A673 (cell line): ENCODE data around the gene PTCH2. TPM values are rescaled to one million over a fixed set of nuclear protein-coding genes. Genes with fewer than 3 reads are reported as not detected.

Experiments used
- BruUV-seq: library from RNA; stranded (reverse); fragments of 400-500 nt; replicated peaks from 2 replicates; lab custom pipeline; 2021; lab: Mats Ljungman, UMichigan
- CTCF ChIA-PET: fragments of 300-600 bp; sonication (Branson Sonifier 250); formaldehyde crosslinking; loops from one replicate; lab custom pipeline; 2022; ENCODE audit warnings: antibody characterized with exemption; lab: Charles Lee
- POLR2A ChIA-PET: fragments of 300-600 bp; sonication (Branson Sonifier 250); formaldehyde crosslinking; loops from one replicate; lab custom pipeline; 2022; ENCODE audit warnings: antibody characterized with exemption; ENCODE audit not compliant: low non-redundant PET; lab: Charles Lee
- DNase-seq: peaks from one replicate; pipeline ENCODE4 v3.0.0-alpha.2; 2015; ENCODE audit warnings: low spot score
- H3K27ac ChIP-seq: fragments of 200-600 bp; sonication (generic); 2 replicates; pipeline ENCODE4 v1.5.1; 2016; ENCODE audit warnings: mixed run types, low read depth, mild to moderate bottlenecking, mixed read lengths, antibody characterized with exemption, low read length; ENCODE audit not compliant: poor library complexity, severe bottlenecking
- H3K27me3 ChIP-seq: fragments of 200-600 bp; sonication (generic); replicated peaks from 2 replicates; pipeline ENCODE4 v1.6.1; 2017; ENCODE audit warnings: mixed run types, low read depth, mild to moderate bottlenecking, mixed read lengths, antibody characterized with exemption, low read length; ENCODE audit not compliant: insufficient read depth, poor library complexity
- H3K36me3 ChIP-seq: fragments of 200-600 bp; sonication (generic); 2 replicates; pipeline ENCODE4 v1.6.1; 2016; ENCODE audit warnings: mixed run types, mild to moderate bottlenecking, mixed read lengths, antibody characterized with exemption, low read length; ENCODE audit not compliant: insufficient read depth, poor library complexity, severe bottlenecking
- H3K4me1 ChIP-seq: fragments of 200-600 bp; sonication (generic); 2 replicates; pipeline ENCODE4 v1.6.1; 2017; ENCODE audit warnings: mixed run types, mild to moderate bottlenecking, mixed read lengths, antibody characterized with exemption, low read length; ENCODE audit not compliant: insufficient read depth, poor library complexity, severe bottlenecking
- H3K4me3 ChIP-seq: fragments of 200-600 bp; sonication (generic); 2 replicates; pipeline ENCODE4 v1.5.1; 2016; ENCODE audit warnings: low read depth, mixed run types, mild to moderate bottlenecking, mixed read lengths, low read length; ENCODE audit not compliant: poor library complexity, severe bottlenecking
- H3K9me3 ChIP-seq: fragments of 200-600 bp; sonication (generic); 2 replicates; pipeline ENCODE4 v1.6.1; 2016; ENCODE audit warnings: mixed run types, low read depth, mild to moderate bottlenecking, mixed read lengths, antibody characterized with exemption, low read length; ENCODE audit not compliant: poor library complexity, severe bottlenecking
- EZH2 ChIP-seq: fragments of 200-600 bp; sonication (generic); IDR thresholded peaks from 2 replicates; pipeline ENCODE4 v1.6.1; 2017; ENCODE audit warnings: borderline replicate concordance, low read depth, mild to moderate bottlenecking, mixed read lengths, antibody characterized with exemption, low read length; ENCODE audit not compliant: poor library complexity, severe bottlenecking
- intact Hi-C: fragments of 100-400 bp; cut with micrococcal nuclease; formaldehyde crosslinking; loops from one replicate; pipeline ENCODE4 v1.10.0; 2022; ENCODE audit not compliant: unreplicated experiment
- total RNA-seq: library from RNA; stranded (reverse); gene quantifications from 2 replicates; pipeline ENCODE4 v1.2.3, GENCODE V29; 2021
- TF ChIP-seq, protein P1 (sequence below): fragments of 300-800, 200-600 bp; sonication (generic); conservative IDR thresholded peaks from 2 replicates; pipeline ENCODE4 v1.5.1; 2017; ENCODE audit warnings: low read depth, mild to moderate bottlenecking, antibody characterized with exemption, low read length, moderate library complexity, mixed read lengths

PTCH2 gene
- total RNA-seq, 1 experiment from 2014 or later: 2.3 TPM

DNA sequence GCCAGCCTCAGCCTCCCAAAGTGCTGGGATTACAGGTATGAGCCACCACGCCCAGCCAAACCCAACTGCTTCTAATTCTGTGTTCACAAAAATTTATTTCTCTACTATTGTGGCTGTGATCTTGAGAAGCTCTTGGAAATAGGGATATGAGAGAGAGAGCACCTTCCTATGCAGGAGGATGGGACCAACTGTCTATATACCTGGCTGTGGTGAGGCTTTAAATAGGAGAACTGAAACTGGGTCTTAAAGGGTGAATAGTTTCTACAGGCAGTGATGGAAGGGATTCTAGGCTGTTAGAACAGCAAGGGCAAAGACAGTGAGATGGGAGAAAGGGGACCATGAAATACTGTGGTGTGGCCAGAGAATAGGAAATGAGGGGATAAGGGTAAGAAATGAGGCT is 8.3 kb upstream of the PTCH2 start:
- TF ChIP-seq, protein P1, sequence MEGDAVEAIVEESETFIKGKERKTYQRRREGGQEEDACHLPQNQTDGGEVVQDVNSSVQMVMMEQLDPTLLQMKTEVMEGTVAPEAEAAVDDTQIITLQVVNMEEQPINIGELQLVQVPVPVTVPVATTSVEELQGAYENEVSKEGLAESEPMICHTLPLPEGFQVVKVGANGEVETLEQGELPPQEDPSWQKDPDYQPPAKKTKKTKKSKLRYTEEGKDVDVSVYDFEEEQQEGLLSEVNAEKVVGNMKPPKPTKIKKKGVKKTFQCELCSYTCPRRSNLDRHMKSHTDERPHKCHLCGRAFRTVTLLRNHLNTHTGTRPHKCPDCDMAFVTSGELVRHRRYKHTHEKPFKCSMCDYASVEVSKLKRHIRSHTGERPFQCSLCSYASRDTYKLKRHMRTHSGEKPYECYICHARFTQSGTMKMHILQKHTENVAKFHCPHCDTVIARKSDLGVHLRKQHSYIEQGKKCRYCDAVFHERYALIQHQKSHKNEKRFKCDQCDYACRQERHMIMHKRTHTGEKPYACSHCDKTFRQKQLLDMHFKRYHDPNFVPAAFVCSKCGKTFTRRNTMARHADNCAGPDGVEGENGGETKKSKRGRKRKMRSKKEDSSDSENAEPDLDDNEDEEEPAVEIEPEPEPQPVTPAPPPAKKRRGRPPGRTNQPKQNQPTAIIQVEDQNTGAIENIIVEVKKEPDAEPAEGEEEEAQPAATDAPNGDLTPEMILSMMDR: no peak
- no peak for TF ChIP-seq EZH2
- H3K4me3 ChIP-seq: no peak overlapping the region
- no peaks in the 10 kb centered on the region for H3K9me3 ChIP-seq
- CTCF ChIA-PET: no interaction called here
- no peaks in the 10 kb centered on the region for H3K36me3 ChIP-seq
- intact Hi-C loops: no loop called here
- POLR2A ChIA-PET: no interaction called here
- BruUV-seq: no TSS peak
- H3K4me1 ChIP-seq: no peaks in the 10 kb centered on the region
- H3K27ac ChIP-seq: no peak overlapping the region
- no peak for DNase-seq
- no peaks in the 10 kb centered on the region for H3K27me3 ChIP-seq

DNA sequence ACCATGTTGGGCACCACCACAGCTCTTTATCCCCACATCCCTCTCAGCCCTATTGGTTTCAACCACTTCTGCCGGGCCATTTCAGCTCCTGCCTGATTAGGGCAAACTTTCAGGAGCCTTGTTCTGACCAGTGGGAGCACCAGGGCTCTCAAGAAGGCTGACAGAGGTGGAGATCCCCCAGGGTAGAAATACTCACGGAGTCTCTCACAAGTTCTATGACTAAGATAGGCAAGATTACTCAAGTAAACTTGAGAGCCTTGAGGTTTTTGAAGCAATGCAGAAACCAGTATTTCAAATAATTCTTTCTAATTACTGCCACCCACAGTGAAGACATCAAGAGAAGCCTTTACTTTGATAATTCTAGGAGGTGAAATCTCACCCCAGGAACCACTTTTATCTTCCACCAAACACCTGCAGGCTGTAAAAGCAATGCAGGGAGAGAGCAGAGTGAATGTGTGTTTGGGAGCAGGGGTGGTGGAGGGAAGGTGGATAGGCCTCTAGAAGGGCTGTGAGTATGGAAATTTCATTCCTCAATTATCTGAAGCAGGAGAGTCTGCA is 6.6 kb upstream of the PTCH2 start:
- no peaks in the 10 kb centered on the region for H3K36me3 ChIP-seq
- H3K4me3 ChIP-seq: no peak overlapping the region
- H3K27me3 ChIP-seq: no peaks in the 10 kb centered on the region
- no peak for TF ChIP-seq EZH2
- TF ChIP-seq, protein P1: no peak
- intact Hi-C loops: no loop called here
- H3K9me3 ChIP-seq: no peaks in the 10 kb centered on the region
- no peak for DNase-seq
- no peaks in the 10 kb centered on the region for H3K4me1 ChIP-seq
- POLR2A ChIA-PET: no interaction called here
- CTCF ChIA-PET: no interaction called here
- H3K27ac ChIP-seq: no peak overlapping the region
- BruUV-seq: no TSS peak

DNA sequence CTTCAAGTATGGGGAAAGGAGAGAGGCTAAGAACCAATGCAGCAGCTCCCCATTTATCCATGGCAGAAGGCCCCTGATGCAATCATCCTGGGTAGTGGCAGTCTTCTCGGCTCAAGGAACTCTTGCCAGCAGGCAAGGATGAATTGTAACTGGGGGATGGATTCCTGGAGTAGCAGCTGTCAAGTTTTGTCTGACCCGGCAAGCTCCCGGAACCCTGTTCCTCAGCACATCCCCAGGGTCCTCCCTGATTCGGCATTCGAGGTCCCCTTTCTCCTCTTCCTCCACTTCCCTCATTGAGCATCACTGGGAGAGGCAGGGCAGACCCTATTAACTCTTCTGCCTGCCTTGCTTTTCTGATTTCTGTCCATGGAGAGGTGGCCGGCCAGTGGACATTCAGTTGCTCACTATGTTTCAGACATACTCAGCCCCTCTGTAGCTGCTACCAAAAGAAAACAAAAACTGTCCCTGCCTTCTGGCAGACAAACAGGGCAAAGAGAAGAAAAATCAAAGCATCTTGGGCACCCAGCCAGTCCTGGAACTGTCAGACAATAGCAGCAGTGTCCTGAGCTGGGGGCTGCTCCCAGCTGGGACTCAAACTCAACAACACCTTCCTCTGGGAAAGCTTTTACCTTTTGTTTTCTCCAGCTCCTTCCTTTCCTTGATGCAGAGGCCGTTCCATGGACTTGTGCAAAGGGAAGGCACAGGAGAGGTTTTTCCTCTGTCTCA is 5.6 kb upstream of the PTCH2 start:
- no TSS peak for BruUV-seq
- ChIA-PET CTCF (no interaction called here), POLR2A (no interaction called here)
- TF ChIP-seq EZH2: no peak
- TF ChIP-seq, protein P1: no peak
- intact Hi-C loops: no loop called here
- H3K27me3 ChIP-seq: no peaks in the 10 kb centered on the region
- H3K27ac ChIP-seq: no peak overlapping the region
- no peaks in the 10 kb centered on the region for H3K36me3 ChIP-seq
- no peak overlapping the region for H3K4me3 ChIP-seq
- no peaks in the 10 kb centered on the region for H3K9me3 ChIP-seq
- no peaks in the 10 kb centered on the region for H3K4me1 ChIP-seq
- no peak for DNase-seq
